C4-2B (cell line): ENCODE results near the gene OSBPL6.

Experiments
- H3K27ac ChIP-seq: fragments of 450-650 bp; 2 replicates; pipeline ENCODE4 v1.5.1; 2017
- ZFX ChIP-seq: fragments of 450-650 bp; IDR thresholded peaks from 2 replicates; pipeline ENCODE4 v1.6.1; 2017
- TF ChIP-seq, protein P1 (sequence below): fragments of 450-650 bp; conservative IDR thresholded peaks from 2 replicates; pipeline ENCODE4 v1.5.1; 2017; ENCODE audit warnings: mild to moderate bottlenecking

The OSBPL6 gene

DNA sequence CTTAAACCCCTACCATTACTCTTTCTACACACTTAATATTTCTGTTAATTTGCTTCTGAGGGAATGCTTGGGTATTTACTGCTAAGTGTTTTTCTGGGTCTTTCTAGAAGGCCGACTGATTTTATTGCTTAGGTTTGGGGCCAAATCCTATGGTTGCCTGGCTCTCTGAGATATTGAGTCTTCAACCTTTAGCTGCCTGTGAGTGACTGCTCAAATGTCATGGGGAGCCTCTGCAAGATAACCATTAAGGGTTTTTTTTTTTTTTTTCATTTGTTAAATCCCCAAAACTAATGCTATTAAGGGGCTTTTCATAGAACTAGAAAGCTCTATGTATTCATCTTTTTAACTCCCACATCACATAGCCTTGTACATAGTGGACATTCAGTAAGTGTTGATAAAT lies 5.0 kb downstream of the OSBPL6 start:
- H3K27ac ChIP-seq: no peak overlapping the region
- TF ChIP-seq, protein P1, sequence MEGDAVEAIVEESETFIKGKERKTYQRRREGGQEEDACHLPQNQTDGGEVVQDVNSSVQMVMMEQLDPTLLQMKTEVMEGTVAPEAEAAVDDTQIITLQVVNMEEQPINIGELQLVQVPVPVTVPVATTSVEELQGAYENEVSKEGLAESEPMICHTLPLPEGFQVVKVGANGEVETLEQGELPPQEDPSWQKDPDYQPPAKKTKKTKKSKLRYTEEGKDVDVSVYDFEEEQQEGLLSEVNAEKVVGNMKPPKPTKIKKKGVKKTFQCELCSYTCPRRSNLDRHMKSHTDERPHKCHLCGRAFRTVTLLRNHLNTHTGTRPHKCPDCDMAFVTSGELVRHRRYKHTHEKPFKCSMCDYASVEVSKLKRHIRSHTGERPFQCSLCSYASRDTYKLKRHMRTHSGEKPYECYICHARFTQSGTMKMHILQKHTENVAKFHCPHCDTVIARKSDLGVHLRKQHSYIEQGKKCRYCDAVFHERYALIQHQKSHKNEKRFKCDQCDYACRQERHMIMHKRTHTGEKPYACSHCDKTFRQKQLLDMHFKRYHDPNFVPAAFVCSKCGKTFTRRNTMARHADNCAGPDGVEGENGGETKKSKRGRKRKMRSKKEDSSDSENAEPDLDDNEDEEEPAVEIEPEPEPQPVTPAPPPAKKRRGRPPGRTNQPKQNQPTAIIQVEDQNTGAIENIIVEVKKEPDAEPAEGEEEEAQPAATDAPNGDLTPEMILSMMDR: no peak
- no peak for TF ChIP-seq ZFX

DNA sequence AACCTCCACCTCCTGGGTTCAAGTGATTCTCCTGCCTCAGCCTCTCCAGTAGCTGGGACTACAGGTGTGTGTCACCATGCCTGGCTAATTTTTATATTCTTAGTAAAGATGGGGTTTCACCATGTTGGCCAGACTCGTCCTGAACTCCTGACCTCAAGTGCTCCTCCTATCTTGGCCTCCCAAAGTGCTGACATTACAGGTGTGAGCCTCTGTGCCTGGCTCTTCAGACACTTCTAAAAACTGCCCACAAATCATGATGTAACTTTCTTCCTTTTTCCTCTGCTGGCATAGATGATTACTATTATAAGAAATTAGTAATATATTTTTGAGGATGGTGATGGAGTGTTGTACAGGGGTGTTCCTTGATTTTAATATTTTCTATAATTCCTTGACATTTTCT lies 6.0 kb downstream of the OSBPL6 start:
- no peak for TF ChIP-seq ZFX
- TF ChIP-seq, protein P1: no peak
- no peak overlapping the region for H3K27ac ChIP-seq

DNA sequence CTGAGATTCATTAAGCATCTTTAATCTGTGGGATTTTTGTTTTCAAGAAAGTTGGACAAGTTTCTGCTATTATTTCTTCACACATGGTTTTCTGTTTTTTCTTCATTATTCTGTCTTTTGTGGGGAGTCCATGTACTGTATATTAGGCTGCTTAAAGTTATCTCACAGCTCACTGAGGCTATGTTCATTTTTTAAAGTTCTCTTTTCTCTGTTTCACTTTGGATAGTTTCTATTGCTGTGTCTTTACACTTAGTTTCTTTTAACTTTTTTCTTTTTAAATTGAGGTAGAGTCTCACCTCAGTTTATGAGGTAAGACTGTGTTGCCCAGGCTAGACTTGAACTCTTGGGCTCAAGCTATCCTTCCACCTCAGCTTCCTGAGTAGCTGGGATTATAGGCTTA lies 8.6 kb downstream of the OSBPL6 start:
- TF ChIP-seq, protein P1: no peak

DNA sequence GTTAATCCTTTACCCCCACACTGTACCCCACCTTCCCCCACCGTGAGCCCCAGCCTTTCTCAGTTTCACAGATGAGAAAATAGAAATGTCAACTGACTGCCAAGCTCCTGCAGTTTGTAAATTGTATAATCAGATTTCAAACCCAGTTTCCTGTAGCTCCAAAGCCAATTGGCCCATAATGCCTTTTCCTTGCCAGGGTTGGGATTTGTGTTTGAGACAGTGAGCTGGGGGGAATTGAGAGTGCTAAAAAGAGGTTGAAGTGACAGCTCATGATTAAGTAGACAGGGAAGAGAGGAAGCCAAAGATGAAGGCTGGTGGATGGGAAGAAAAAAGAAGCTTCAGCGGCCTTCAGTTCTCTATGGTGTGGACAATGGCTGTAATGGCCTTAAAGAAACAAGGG lies 10.7 kb downstream of the OSBPL6 start:
- TF ChIP-seq ZFX: no peak
- TF ChIP-seq, protein P1: no peak
- H3K27ac ChIP-seq: no peak overlapping the region

More for the DNA sequence above, 8.6 kb downstream of the OSBPL6 start:
- H3K27ac ChIP-seq: no peak overlapping the region

DNA sequence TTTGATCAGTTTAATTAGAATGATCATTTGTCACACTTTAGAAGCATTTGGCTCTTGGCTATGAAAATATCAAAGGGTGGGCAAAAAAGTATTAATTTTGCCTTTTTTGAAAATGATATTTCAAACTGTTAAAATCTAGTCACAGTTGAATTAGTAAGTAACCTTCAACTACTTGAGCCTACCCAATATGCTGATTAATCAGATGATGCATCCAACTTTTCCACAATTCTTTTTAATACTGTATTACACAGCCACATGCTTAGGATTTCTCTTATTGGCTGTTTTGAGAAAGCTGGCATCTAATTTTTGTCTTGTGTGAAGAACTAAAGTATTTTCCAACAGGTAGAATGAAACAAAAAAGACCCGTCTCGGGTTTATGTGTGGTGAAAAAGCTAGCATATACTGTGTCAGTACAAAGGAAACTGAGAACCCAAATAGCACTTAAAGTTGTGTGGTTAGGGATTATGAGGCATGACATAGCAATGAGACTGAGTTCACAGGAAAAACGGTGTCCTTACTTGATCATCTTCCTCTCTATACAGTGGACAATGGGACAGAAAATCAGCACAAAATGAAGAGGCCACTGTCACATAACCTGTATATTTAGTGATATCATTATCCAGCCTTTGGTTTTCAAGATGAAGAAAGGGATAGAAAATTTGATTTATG lies 11.7 kb downstream of the OSBPL6 start:
- TF ChIP-seq, protein P1: no peak
- TF ChIP-seq ZFX: no peak
- no peak overlapping the region for H3K27ac ChIP-seq

DNA sequence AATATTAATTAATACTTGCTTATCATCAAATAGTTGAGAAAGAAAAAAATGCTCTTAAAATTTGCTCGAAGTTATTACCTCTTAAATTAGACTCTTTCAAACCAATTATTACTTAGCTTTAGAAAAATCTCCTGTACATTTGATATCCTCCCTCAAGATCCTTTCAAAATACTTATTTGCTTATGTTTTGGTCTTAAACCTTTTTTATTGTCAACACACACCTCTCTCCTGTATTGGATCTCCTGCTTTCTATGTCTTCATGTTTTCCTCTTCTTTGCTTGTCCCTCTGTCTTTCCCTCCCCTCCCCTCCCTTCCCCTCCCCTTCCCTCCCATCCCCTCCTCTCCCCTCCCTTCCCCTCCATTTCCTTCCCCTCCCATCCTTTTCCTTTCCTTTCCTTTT lies 14.0 kb downstream of the OSBPL6 start:
- H3K27ac ChIP-seq: no peak overlapping the region
- TF ChIP-seq, protein P1: no peak
- no peak for TF ChIP-seq ZFX

DNA sequence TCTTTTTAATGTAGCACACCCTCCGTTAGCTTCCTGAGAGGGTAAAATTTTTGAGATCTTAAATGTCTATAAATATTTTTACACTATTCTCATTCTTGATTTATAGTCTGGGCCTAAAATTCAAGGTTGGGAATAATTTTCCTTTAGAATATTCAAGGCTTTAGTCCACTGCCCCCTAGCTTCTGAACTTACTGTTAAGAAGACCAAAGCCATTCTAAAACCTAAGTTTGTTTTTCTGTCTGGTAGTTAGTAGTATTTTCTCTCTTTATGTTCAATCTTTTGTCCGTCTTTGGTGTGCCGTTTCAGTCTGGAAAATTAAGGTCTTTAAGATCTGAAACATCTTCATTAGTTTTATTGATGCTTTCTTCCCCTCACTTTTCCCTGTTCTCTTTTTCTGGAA lies 14.5 kb downstream of the OSBPL6 start:
- TF ChIP-seq ZFX: no peak
- TF ChIP-seq, protein P1: peak; percentile 44
- no peak overlapping the region for H3K27ac ChIP-seq
